Cardiac fibroblast (primary cell): ENCODE measurements around the gene EEF1B2.
"Not testable (repeated sequence)": the region's sequence is repeated elsewhere in the genome, so short reads cannot be mapped to it uniquely, and the experiment has no call there.

Source experiments
- DNase-seq, 2 donors: peaks; one replicate each; pipeline versions ENCODE4 v3.0.0 to v3.0.0-alpha.2; 2010; ENCODE audit warnings: low read depth in 2 of 2
- H3K4me3 ChIP-seq, 2 donors: replicated peaks in 1 of 2; 1 replicate in 1 of 2; 2 replicates in 1 of 2; pipeline ENCODE4 v1.5.1; 2011; ENCODE audit warnings: low read depth in 2 of 2, low read length in 2 of 2, mild to moderate bottlenecking in 2 of 2, moderate library complexity in 1 of 2
- CTCF ChIP-seq: IDR thresholded peaks from one replicate; pipeline ENCODE4 v1.5.1; 2011; ENCODE audit warnings: low read depth, mild to moderate bottlenecking, low read length, inconsistent platforms

Gene EEF1B2

GRCh38 chr2:206159346-206160124, at the start of gene EEF1B2, which contains the start of gene NDUFS1:
Gene EEF1B2 (plus strand): TSS chr2:206159895. CDS start chr2:206159980, 85 bp downstream.
Gene NDUFS1 (minus strand): TSS chr2:206159444. CDS start chr2:206153678, 5,766 bp downstream.
- no peak for TF ChIP-seq CTCF

GRCh38 chr2:206112108-206112507, 47.6 kb upstream of the EEF1B2 start:
- peak in 1 of 2 donors; percentile 27 for DNase-seq
- no peak overlapping the region for H3K4me3 ChIP-seq
- TF ChIP-seq CTCF = no peak

More at GRCh38 chr2:206159346-206160124, at the start of gene EEF1B2, which contains the start of gene NDUFS1:
- peak within 1 kb of the TSS; percentile 74 to 93 for H3K4me3 ChIP-seq
- peak; percentile 98 to 99 for DNase-seq

GRCh38 chr2:206112846-206113547, 46.7 kb upstream of the EEF1B2 start:
- no peak overlapping the region for H3K4me3 ChIP-seq
- peak; percentile 32 to 52 for DNase-seq
- TF ChIP-seq CTCF = no peak

- TF ChIP-seq CTCF = no peak
- no peak for DNase-seq
- H3K4me3 ChIP-seq = no peak overlapping the region
These were observed 44.6 kb upstream of the EEF1B2 start for GRCh38 chr2:206115026-206115578.

- no peak for DNase-seq
- no peak for TF ChIP-seq CTCF
- no peak overlapping the region for H3K4me3 ChIP-seq
These were observed 43.4 kb upstream of the EEF1B2 start for GRCh38 chr2:206116278-206116677.

- DNase-seq, H3K4me3 ChIP-seq: not testable (repeated sequence)
These were observed 37.1 kb upstream of the EEF1B2 start for GRCh38 chr2:206122569-206122968.

- no peak for TF ChIP-seq CTCF
- H3K4me3 ChIP-seq = no peak overlapping the region
- no peak for DNase-seq
These were observed 33.8 kb upstream of the EEF1B2 start for GRCh38 chr2:206125901-206126300.
